Stimulated activated CD4-positive, alpha-beta T cell treated with anti-CD3 and anti-CD28 coated beads, Interleukin-15, amount 100 ng/mL, for 1 hour (primary cell): Measurements from ENCODE around the gene APPL2.

ENCODE experiments used
- DNase-seq, 2 donors: peaks; one replicate each; pipeline ENCODE4 v3.0.0-alpha.2; 2020; ENCODE audit warnings: low read depth in 1 of 2, low spot score in 1 of 2

The APPL2 gene

DNA sequence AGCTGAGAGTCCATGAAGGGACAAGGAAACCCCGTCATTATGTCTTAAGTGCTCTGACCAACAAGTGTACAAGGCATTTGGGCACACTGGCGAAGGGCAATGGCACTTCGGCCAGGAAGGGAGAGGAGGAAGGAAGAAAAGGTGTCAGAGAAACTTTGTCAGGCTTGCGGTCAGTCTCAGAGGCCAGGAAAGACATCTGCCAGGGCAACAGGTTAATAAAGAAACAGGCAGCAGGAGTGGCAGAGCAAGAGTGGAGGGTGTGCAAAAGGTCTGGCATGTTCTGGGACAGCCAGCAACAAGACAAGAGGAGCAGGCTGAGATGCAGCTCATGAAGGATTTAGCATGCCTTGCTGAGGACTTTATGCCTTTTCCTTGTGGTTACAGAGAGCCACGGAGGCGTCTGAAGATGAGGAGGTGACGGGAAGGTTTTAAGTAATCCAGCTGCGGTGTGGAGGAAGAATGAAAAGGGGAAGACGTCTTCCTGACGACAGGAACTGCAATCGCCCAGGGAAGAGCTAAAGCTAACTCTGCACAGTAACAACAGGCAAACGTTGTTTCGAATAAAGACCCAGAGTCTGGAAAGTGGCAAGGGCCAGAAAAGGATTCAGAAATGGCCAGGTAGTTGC is 13.1 kb downstream of the APPL2 start:
- no peak for DNase-seq

GRCh38 chr12:105222284-105222655 is 13.7 kb downstream of the APPL2 start:
- no peak for DNase-seq

GRCh38 chr12:105221583-105222283 is 14.2 kb downstream of the APPL2 start:
- no peak for DNase-seq

GRCh38 chr12:105220929-105221290 is 15.1 kb downstream of the APPL2 start:
- DNase-seq, result no peak

GRCh38 chr12:105220150-105220928 is 15.6 kb downstream of the APPL2 start:
- no peak for DNase-seq

GRCh38 chr12:105219261-105220028 is 16.5 kb downstream of the APPL2 start:
- DNase-seq, result no peak

DNA sequence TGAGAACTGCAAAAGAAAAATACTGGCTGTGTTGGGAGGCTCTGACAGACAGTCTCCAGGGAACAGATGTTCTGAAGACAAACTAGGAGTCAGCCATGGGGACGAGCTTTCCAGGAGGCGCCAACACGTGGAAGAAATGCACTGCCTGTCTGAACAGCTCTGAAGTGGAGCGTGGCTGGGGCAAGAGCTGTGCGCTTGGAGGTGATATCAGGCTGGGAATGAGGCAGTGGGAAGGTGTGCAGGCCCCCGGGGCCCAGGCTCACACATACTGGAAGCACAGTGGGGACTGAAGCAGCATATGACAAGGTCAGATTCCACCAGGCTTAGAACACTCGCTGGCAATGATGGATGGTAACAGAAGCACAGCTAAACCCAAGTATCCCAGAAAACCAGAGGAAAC is 17.5 kb downstream of the APPL2 start:
- DNase-seq, result no peak

DNA sequence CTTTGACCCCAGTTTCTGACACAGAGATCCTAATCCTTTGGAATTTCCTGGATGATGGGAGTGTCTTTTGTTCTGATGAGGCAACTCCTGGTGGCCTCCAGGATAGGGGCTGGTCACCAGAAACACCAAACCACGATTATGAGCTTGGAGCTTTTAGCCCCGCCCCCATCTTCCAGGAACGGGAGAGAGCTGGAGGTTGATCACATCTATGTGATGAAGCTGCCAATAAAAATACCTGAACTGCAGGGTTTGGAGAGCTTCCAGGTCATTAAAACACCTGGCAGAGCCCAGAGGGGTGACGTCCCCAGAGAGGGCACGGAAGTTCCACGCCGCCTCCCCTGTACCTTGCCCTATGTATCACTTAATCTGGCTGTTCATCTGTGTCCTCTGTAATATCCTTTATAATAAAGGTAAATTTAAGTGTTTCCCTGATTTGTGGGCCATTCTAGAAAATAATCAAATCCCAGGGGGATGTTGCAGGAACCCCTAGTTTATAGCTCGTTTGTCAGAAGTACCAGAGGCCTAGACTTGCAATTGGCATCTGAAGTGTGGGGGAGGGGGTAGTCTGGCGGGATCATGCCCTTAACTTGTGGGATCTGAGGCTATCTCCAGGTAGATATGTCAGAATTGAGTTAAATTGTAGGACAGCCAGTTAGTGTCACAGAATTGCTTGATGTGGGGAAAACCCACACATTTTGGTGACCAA is 21.2 kb downstream of the APPL2 start:
- no peak for DNase-seq

DNA sequence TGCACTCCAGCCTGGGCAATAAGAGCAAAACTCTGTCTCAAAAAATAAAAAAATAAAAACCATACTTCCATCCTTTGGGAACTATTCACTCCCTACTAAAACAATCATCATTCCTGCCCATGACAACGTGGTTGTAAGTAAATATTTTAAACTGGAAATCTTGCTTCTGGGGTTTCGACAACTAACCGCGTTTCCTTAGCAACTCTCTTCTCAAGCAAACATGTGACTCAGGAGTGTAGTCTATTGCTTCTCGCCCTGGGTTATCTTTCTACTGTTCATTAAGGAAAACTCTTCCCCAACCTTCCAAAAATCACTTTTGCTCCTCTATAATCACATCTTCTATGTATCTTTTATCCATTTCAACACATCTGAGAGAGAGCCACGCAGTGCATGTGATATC is 21.8 kb downstream of the APPL2 start:
- DNase-seq, result no peak

DNA sequence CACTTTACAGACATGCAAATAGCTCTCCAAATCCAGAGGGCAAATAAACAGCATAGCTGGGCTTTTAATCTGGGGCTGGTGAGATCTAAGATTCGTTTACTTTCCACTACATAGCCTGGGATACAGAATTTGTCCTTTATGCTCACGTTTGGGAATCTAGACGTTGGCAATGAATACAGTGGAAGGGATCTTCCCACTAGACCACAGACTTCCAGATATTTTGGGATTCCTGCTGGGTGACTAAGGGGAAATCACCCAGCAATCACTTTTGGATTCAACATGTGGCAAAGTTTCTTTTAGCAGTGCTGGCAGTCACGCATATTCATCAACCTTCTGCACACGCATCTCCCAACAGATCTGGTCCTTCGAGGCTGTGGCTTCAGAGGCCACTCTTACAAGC is 23.5 kb downstream of the APPL2 start:
- DNase-seq, result no peak

GRCh38 chr12:105209091-105209490 is 26.9 kb downstream of the APPL2 start:
- DNase-seq, result no peak

GRCh38 chr12:105206686-105207374 is 29.1 kb downstream of the APPL2 start:
- no peak for DNase-seq

GRCh38 chr12:105205322-105206048 is 30.5 kb downstream of the APPL2 start:
- DNase-seq, result no peak

DNA sequence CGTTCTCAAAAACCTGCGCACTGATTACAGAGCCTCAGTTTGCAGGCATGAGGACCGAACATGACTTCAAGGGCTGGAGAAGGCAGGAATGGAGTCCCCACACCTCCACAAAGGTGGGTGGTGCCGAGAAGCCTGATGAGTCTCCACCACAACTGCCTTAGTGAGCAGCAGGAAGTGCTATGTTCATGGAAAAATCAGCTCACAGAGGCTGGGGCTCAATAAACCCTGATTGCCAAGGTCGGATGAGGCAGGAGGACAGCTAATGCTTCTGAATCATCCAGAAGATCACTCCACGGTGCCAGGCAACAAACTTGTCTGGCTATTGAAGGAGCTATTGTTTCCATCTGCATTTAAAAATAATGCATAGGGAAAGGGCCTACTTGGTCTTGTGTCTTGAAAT is 31.1 kb downstream of the APPL2 start:
- DNase-seq, result no peak

GRCh38 chr12:105204127-105204526 is 31.8 kb downstream of the APPL2 start:
- DNase-seq, result no peak

- DNase-seq, result no peak
Measured at GRCh38 chr12:105202202-105202601, 33.8 kb downstream of the APPL2 start.

GRCh38 chr12:105201299-105201698 is 34.7 kb downstream of the APPL2 start:
- no peak for DNase-seq

- no peak for DNase-seq
Measured at GRCh38 chr12:105200385-105200784, 35.6 kb downstream of the APPL2 start.

DNA sequence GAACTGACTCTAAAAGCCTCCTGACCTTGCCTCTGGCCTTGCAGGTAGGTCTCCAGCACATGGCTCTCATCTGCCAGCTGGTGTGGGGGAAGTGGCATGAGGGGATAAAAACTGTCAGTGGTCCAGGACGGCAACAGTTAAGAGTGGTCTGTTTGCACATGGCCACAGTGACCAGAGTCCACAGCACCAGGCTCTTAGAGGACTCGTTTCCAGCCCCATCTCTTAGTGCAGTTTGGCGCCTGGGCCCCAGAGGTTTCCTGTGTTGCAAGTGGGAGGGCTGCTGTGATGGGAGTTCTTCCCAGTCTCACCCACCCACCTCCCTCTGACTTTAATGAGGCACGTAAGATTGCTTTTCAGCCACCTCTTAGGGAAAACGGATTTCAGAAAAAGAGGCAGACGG is 37.0 kb downstream of the APPL2 start:
- no peak for DNase-seq

DNA sequence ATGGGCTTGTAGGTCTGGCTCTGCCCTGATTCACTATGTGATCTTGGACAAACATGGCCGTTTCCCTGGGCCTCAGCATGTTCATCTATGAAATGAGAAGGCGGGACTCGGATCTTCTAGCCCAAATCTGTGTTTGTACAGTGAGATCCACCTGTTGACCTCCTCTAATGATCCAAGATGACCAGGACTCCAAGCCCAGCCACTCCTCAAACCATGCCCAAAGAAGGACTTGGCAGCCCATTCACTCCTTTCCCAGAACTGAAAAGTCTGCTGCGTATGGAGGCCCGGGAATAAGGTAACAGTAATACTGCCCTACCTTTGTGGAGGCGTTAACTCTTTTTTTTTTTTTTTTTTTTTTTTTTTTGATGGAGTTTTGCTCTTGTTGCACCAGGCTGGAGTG is 39.9 kb downstream of the APPL2 start:
- no peak for DNase-seq
